H9 (cell line): ENCODE results near the gene FNDC3B. TPM values are rescaled to one million over a fixed set of nuclear protein-coding genes. Genes with fewer than 3 reads are reported as not detected.

Experiments
- DNase-seq: peaks from one replicate; pipeline ENCODE4 v3.0.0-alpha.2; 2017
- H2AFZ ChIP-seq: one replicate; pipeline ENCODE4 v1.6.1; 2013; ENCODE audit warnings: mild to moderate bottlenecking, low read length, control low read depth, moderate library complexity
- H2AK5ac ChIP-seq: 2 replicates; pipeline ENCODE4 v1.6.1; 2013; ENCODE audit warnings: low read length, control low read depth, mixed read lengths; ENCODE audit not compliant: insufficient read length
- H2BK120ac ChIP-seq: one replicate; pipeline ENCODE4 v1.6.1; 2013; ENCODE audit warnings: low read depth, mild to moderate bottlenecking, low read length, control low read depth, inconsistent platforms; ENCODE audit not compliant: poor library complexity, severe bottlenecking
- H2BK12ac ChIP-seq: 2 replicates; pipeline ENCODE4 v1.6.1; 2013; ENCODE audit warnings: low read length, control low read depth, mixed read lengths, low read depth; ENCODE audit not compliant: insufficient read length
- H2BK15ac ChIP-seq: 2 replicates; pipeline ENCODE4 v1.6.1; 2013; ENCODE audit warnings: low read depth, low read length, control low read depth
- H2BK20ac ChIP-seq: one replicate; pipeline ENCODE4 v1.6.1; 2013; ENCODE audit warnings: low read depth, mild to moderate bottlenecking, low read length, control low read depth, inconsistent platforms; ENCODE audit not compliant: poor library complexity, severe bottlenecking
- H2BK5ac ChIP-seq: 2 replicates; pipeline ENCODE4 v1.6.1; 2013; ENCODE audit warnings: low read length, control low read depth, mixed read lengths; ENCODE audit not compliant: insufficient read length
- H3K14ac ChIP-seq: 2 replicates; pipeline ENCODE4 v1.6.1; 2013; ENCODE audit warnings: low read length, control low read depth; ENCODE audit not compliant: insufficient read depth
- H3K18ac ChIP-seq: 2 replicates; pipeline ENCODE4 v1.6.1; 2013; ENCODE audit warnings: low read depth, mild to moderate bottlenecking, mixed read lengths, low read length, control low read depth; ENCODE audit not compliant: insufficient read length
- H3K23ac ChIP-seq: 2 replicates; pipeline ENCODE4 v1.6.1; 2013; ENCODE audit warnings: low read length, control low read depth, mixed read lengths, low read depth; ENCODE audit not compliant: insufficient read length
- H3K23me2 ChIP-seq: 2 replicates; pipeline ENCODE4 v1.6.1; 2013; ENCODE audit warnings: low read depth, mild to moderate bottlenecking, mixed read lengths, low read length, control low read depth; ENCODE audit not compliant: insufficient read length, poor library complexity, severe bottlenecking
- H3K27ac ChIP-seq: 2 replicates; pipeline ENCODE4 v1.5.1; 2013; ENCODE audit warnings: low read length, control low read depth, mixed read lengths, low read depth; ENCODE audit not compliant: insufficient read length
- H3K27me3 ChIP-seq: 2 replicates; pipeline ENCODE4 v1.6.1; 2013; ENCODE audit warnings: low read length, control low read depth, inconsistent platforms; ENCODE audit not compliant: insufficient read depth
- H3K4ac ChIP-seq: 2 replicates; pipeline ENCODE4 v1.6.1; 2013; ENCODE audit warnings: low read depth, mild to moderate bottlenecking, control low read depth, inconsistent platforms, low read length, moderate library complexity
- H3K4me1 ChIP-seq: 2 replicates; pipeline ENCODE4 v1.6.1; 2013; ENCODE audit warnings: low read length, control low read depth, inconsistent platforms; ENCODE audit not compliant: insufficient read depth
- H3K4me2 ChIP-seq: 2 replicates; pipeline ENCODE4 v1.6.1; 2013; ENCODE audit warnings: low read length, control low read depth, mixed read lengths; ENCODE audit not compliant: insufficient read length, insufficient read depth
- H3K56ac ChIP-seq: 2 replicates; pipeline ENCODE4 v1.6.1; 2013; ENCODE audit warnings: low read depth, mild to moderate bottlenecking, mixed read lengths, low read length, control low read depth; ENCODE audit not compliant: insufficient read length
- H3K79me1 ChIP-seq: 2 replicates; pipeline ENCODE4 v1.6.1; 2013; ENCODE audit warnings: low read depth, mild to moderate bottlenecking, moderate library complexity, low read length, control low read depth, inconsistent platforms; ENCODE audit not compliant: insufficient read depth, poor library complexity, severe bottlenecking
- H3K79me2 ChIP-seq: 2 replicates; pipeline ENCODE4 v1.6.1; 2013; ENCODE audit warnings: low read length, control low read depth, inconsistent platforms; ENCODE audit not compliant: insufficient read depth
- H3K9ac ChIP-seq: 2 replicates; pipeline ENCODE4 v1.6.1; 2013; ENCODE audit warnings: low read length, control low read depth, mixed read lengths; ENCODE audit not compliant: insufficient read length; ENCODE audit errors: extremely low read depth
- H3K9me3 ChIP-seq: one replicate; pipeline ENCODE4 v1.6.1; 2013; ENCODE audit warnings: low read depth, low read length, inconsistent platforms; ENCODE audit not compliant: control insufficient read depth
- H3T11ph ChIP-seq: one replicate; pipeline ENCODE4 v1.6.1; 2013; ENCODE audit warnings: mild to moderate bottlenecking, low read length, control low read depth, inconsistent platforms
- H4K20me1 ChIP-seq: one replicate; pipeline ENCODE4 v1.6.1; 2013; ENCODE audit not compliant: control insufficient read depth, insufficient read length, insufficient read depth
- H4K5ac ChIP-seq: 2 replicates; pipeline ENCODE4 v1.6.1; 2013; ENCODE audit warnings: low read depth, mild to moderate bottlenecking, mixed read lengths, low read length, control low read depth; ENCODE audit not compliant: insufficient read length
- H4K8ac ChIP-seq: replicated peaks from 2 replicates; pipeline ENCODE4 v1.6.1; 2013; ENCODE audit warnings: low read length, control low read depth, mixed read lengths, low read depth; ENCODE audit not compliant: insufficient read length
- H4K91ac ChIP-seq: 2 replicates; pipeline ENCODE4 v1.6.1; 2013; ENCODE audit warnings: low read depth, mild to moderate bottlenecking, moderate library complexity, mixed read lengths, low read length, control low read depth; ENCODE audit not compliant: insufficient read length
- H3K27ac Mint-ChIP-seq, 3 experiments: 2 replicates in 2 of 3; 3 replicates in 1 of 3; pipeline ENCODE4 v1.8.0; 2020 to 2021; ENCODE audit warnings: mixed read lengths in 3 of 3, mild to moderate bottlenecking in 1 of 3, moderate library complexity in 1 of 3
- H3K27me3 Mint-ChIP-seq: 2 replicates; pipeline ENCODE4 v1.8.0; 2021; ENCODE audit warnings: low read depth, mild to moderate bottlenecking, moderate library complexity, mixed read lengths
- H3K36me3 Mint-ChIP-seq, 3 experiments: 2 replicates in 2 of 3; 3 replicates in 1 of 3; pipeline ENCODE4 v1.8.0; 2020 to 2021; ENCODE audit warnings: low read depth in 3 of 3, mixed read lengths in 3 of 3; ENCODE audit not compliant: insufficient read depth in 1 of 3
- H3K4me1 Mint-ChIP-seq, 2 experiments: 2 replicates each; pipeline ENCODE4 v1.8.0; 2020; ENCODE audit warnings: mixed read lengths in 2 of 2
- H3K4me3 Mint-ChIP-seq, 2 experiments: 2 replicates in 1 of 2; 3 replicates in 1 of 2; pipeline ENCODE4 v1.8.0; 2020 to 2021; ENCODE audit warnings: mild to moderate bottlenecking in 2 of 2, mixed read lengths in 2 of 2, moderate library complexity in 1 of 2
- H3K9me3 Mint-ChIP-seq, 2 experiments: 2 replicates in 1 of 2; 3 replicates in 1 of 2; pipeline ENCODE4 v1.8.0; 2020; ENCODE audit warnings: mild to moderate bottlenecking in 2 of 2, mixed read lengths in 2 of 2, moderate library complexity in 1 of 2
- CTCF ChIP-seq: fragments of 200-600 bp; sonication (generic); conservative IDR thresholded peaks from 3 replicates; pipeline ENCODE4 v1.8.0; 2021; ENCODE audit warnings: antibody characterized with exemption, mild to moderate bottlenecking
- WGBS: extraction: QIAGEN DNeasy Blood & Tissue Kit; methylation state at CpG from one replicate; pipeline ENCODE4 v1.1.7; 2013; ENCODE audit warnings: missing lambda C conversion rate, low lambda C conversion rate, mixed read lengths; ENCODE audit not compliant: insufficient read length; ENCODE audit errors: extremely low coverage; 5-methylcytosine and 5-hydroxymethylcytosine counted together
- total RNA-seq: library from RNA; stranded (reverse); gene quantifications from 2 replicates; pipeline ENCODE4 v1.2.1, GENCODE V29; 2021

Gene FNDC3B
- total RNA-seq, 1 experiment from 2014 or later = 43.8 TPM

GRCh38 chr3:172135820-172136219 is 96.4 kb downstream of the FNDC3B start:
- peaks cover 8 to 13% (median 12%) of the 10 kb centered on the region in 3 experiments for H3K36me3 Mint-ChIP-seq
- Histone ChIP-seq H2BK15ac (no peak overlapping the region), H4K5ac (no peak overlapping the region), H3K14ac (no peak overlapping the region; the same call in 1 of the 2 replicates), H3K27ac (peak overlapping the region; percentile 83), H4K20me1 (no peaks in the 10 kb centered on the region), H3K9me3 (no peaks in the 10 kb centered on the region), H3K27me3 (no peaks in the 10 kb centered on the region), H3K79me1 (no peaks in the 10 kb centered on the region), H3K79me2 (peaks cover 2% of the 10 kb centered on the region; the same call in 1 of the 2 replicates), H2BK5ac (no peak overlapping the region), H3K18ac (no peak overlapping the region), H3K23me2 (no peaks in the 10 kb centered on the region), H2AK5ac (peak overlapping the region; percentile 67), H3K4ac (no peak overlapping the region), H3K56ac (no peak overlapping the region), H3K23ac (no peak overlapping the region), H2BK20ac (no peak overlapping the region), H3K4me2 (peak overlapping the region; percentile 39), H4K91ac (no peak overlapping the region), H2BK12ac (no peak overlapping the region), H3K9ac (no peak overlapping the region), H4K8ac (no peak overlapping the region), H3K4me1 (peaks cover 24% of the 10 kb centered on the region), H2AFZ (no peak overlapping the region), H2BK120ac (no peak overlapping the region), H3T11ph (no peak overlapping the region)
- no peak for DNase-seq
- no CpG with 5 or more reads among the region's 2 CpGs for WGBS
- no peak for TF ChIP-seq CTCF
- no peak overlapping the region for H3K4me3 Mint-ChIP-seq
- H3K4me1 Mint-ChIP-seq = peaks cover 64 to 70% of the 10 kb centered on the region in 2 experiments
- H3K27me3 Mint-ChIP-seq = no peaks in the 10 kb centered on the region
- peak overlapping the region; percentile 88 to 94 (median 93) for H3K27ac Mint-ChIP-seq
- no peaks in the 10 kb centered on the region for H3K9me3 Mint-ChIP-seq
